GM21423 (cell line): ENCODE results near the gene PDLIM4.

Experiments used
- ATAC-seq: cut with Tn5 transposase; IDR thresholded peaks from one replicate; pipeline ENCODE4 v1.9.1; 2021; ENCODE audit warnings: mild to moderate bottlenecking, moderate library complexity; ENCODE audit not compliant: unreplicated experiment

The PDLIM4 gene

DNA sequence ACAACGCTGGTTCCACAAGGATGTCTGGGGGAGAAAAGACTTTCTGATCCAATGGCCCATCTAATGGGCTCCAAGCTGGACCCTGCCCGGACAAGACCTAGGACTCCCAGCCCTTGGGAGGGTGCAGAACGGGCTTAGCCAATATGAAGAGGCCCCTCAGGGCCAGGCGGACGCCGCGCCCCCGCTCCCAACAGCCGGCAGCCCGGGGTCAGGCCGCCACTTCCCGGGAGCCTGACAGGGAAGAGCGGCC lies 30.3 kb upstream of the PDLIM4 start:
- ATAC-seq = no peak

DNA sequence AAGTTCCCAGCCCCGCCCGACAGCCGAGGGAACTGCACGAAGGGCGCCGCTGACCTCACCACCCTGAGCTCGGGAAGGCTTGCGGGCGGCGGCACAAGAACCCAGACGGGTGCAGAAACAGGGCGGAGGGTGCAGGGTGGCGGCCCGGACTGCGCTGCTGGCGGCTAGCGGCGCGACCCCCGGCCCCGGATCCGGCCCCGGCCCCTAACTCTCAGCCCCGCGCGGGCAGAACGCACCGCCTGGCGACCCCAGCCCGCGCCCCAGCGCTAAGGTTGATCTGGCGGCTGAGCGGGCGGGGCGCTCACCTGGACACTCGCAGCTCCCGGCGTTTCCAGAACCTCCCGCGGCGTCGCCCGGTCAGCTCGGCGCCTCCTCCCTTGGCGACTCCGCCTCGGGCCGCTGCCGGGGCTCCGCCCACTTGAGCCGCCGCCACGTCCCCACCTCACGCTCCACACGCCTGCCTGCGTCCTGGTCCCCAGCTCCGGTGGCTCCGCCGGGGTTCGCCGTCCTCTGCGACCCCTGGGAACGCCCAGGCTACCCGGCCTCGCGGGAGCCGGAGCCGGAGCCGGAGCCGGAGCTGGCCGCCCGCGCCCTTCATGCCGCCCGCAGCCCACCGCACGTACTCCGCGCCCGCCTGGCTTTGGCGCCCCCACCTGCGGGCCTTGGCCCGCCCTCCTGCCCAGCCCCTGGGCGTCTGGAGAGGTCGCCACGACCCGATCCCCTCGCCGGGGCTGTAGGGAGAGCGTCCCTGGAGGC lies 29.8 kb upstream of the PDLIM4 start, which contains the start of gene P4HA2:
P4HA2 (minus strand) TSS at position 369 of the 756 bp plus-strand sequence. CDS start 9,227 bp downstream, outside the sequence.
- peak; percentile 92 for ATAC-seq

DNA sequence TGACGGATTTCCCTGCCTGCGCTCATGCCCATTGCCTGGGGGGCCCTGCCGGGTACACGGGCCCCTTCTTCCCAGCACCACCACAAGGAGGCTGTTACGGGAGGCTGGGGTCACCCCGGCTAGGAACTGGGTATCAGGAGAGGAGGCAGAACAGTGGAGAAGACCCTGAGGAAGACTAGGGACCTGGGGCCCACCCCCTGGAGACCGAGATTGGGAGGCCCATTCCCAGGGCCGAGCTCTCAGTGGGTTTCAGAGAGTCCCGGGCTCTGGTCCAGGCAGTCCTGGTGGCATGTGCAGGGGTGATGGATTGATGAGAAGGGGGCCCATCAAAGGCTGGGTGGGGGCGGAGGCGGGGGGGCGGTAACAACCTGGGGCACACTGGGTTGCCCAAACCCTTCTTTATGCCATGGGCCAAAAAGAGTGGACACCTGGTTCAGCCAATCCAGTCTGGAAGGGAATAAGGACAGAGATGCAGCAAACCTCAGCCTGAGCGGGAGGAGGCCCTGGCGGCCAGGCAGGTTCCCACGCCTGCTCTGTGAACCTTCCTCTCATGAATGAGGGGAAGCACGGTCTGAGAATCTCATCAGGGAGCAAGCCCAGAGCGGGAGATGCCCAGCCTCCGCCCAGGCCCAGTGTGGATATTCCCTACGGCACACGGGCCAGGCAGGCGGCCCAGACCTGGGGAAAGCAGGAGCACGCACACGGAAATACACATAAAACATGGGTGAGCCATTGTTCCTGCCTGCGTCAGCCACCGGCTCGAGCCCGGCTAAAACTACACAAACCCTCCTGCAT lies 29.1 kb upstream of the PDLIM4 start:
- ATAC-seq = no peak

DNA sequence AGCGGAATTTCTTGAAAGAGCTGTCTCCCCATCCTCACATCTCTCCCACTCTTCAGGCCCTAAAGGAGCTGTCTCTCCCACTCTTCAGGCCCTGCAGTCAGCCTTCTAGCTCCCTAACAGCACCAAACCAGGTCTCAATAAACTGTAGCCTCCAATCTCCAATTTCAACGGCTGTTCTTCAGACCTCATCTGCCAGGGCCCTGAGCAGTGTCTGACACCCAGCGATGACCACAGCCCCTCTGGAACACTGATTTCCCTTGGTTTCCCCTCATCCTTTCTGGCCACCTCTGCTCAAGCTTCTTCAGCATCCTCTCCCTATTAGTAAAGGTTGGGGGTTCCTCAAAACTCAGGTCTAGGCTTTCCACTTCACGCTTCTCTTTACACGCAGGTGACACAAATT lies 28.3 kb upstream of the PDLIM4 start:
- ATAC-seq = no peak

DNA sequence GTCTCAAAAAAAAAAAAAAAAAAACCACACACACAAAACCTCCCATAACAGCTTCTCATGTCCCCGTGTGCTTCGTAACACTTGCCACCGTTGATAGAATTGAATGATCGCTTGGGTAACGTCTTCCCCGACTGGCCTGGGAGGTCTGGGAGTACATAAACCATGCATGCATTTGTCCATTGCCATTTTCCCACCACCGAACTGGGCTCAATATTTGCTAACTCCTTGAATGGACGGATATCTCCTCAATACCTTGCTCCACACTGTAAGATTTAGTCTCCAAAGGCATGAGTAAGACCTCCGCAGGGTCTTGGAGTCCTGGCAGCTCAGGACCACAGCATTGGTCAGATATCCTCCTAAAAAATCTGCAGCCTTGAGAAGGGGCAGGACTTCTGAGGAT lies 26.6 kb upstream of the PDLIM4 start:
- no peak for ATAC-seq

DNA sequence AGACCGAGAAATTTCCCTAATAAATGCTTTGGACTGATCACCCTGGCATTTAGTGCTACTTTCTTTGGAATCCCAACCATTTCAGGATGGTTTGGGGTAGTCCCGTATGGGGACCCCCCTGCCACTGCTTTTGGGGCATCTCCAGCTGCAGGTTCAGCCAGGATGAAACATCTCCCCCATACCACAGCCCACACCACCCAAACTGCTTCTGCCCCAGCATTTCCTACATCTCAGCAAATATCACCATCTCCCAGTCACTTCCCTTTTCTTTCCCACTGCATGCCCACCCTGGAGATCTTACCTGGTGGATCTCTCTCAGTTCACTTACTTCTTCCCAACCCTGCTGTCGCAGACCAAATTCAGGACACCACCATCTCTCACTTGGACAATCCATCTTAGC lies 25.0 kb upstream of the PDLIM4 start:
- no peak for ATAC-seq

DNA sequence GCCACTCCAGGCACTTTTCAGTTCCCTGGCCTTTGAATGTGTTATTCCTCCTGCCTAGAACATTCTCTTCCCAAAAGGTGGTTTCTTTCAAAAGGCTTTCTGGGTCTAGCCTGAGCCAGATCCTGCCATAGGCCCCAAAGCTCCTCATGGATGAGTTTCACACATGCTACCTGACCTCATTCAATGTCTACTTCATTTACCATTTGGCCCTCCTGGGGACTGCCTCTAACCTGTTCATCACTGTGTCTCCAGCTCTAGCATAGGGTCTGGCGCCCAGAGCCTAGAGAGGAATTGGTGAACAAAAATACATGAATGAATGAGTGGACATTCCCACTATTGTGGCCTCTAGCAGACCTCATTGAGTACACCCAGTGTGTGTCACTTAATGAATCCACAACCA lies 24.4 kb upstream of the PDLIM4 start:
- no peak for ATAC-seq

DNA sequence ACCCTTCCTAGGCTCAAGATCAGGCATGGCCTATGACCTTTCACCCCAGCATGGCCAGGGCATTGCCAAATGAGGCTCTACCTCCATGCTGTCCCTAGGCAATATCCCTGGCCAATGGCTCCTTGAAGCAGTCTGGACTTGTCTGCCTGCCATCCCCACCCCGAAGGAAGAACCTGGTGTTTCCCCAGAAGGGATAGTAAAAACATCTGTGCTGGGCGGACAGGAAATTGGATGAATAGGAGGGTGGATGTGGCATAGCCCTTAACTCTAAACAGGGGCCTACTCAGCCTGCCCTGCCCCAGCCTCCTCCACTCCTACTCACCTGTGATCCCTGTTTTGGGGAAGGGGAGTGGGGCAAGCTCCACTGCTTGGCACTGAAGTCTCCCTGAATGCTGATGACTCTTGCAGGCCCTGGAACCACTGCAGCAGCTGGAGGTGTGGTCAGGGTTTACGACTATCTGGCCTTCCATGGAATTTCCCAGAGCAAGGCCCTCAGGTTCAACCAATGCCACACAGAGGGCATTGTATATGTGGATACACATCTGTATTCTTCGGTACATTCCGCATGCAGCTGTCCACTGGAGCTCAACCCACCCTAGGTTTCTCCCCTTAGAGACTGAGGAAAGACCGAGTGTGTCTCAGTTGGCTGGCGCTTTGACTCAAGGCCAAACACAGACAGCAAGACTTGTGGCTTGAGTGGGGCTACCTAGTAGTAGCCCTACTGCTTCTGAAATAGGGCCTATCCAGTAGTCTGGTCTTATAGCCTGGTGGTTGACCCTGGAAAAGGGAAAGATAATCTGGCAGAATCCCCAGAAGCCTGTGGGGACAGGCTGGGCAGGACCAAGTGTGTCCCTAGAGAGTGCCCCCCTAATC lies 23.4 kb upstream of the PDLIM4 start:
- no peak for ATAC-seq

DNA sequence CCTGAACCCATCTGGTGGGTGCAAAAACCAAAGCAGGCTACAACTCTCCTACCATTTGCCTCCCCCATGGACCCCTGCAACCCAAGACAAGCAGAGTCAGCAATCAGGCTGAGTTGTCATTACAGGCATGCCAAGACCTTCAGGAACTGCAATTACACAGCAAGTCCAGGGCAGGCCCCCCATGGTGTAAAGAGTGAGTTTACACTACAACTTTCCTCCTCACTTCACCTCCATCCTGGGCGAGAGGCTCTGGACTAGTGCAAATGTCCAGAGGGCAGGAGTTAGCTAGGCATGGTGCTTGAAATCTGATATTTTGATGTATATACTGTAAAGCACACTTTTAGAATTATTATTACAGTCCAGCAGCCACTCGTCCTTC lies 22.8 kb upstream of the PDLIM4 start:
- no peak for ATAC-seq

DNA sequence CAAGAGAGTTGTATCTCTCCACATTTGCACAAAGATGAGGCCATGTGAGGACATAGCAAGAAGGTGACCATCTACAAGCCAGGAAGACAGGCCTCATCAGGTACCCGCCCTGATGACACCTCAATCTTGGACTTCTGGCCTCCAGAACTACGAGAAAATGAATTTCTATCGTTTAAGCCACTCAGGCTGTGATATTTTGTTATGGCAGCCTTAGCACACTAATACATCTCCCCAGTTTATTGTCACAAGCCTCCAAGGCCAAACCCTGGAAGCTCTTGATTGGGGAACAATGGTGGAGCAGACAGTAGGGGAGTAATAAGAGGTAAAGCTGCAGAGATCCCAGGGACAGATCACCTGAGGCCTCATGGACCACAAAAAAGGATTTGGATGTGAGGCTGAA lies 22.2 kb upstream of the PDLIM4 start:
- ATAC-seq = no peak

DNA sequence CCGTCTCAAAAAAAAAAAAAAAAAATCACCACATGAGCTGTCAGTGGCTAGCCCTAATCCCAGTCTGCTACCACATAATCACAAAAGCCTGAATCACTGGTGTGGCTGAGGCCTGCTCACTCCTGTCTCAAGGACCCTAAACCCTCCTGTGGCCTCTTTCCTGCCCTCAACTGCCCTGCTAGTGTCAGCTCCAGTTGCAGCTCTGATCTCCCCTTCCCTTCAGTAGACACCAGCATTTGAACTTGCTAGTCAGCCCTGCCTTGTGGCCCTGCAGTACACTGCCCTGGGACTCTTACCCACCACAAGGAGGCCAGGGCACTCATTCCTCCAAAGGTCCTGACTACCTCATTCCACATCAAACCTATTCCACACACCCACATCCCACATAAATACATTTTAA lies 20.4 kb upstream of the PDLIM4 start:
- ATAC-seq = no peak

DNA sequence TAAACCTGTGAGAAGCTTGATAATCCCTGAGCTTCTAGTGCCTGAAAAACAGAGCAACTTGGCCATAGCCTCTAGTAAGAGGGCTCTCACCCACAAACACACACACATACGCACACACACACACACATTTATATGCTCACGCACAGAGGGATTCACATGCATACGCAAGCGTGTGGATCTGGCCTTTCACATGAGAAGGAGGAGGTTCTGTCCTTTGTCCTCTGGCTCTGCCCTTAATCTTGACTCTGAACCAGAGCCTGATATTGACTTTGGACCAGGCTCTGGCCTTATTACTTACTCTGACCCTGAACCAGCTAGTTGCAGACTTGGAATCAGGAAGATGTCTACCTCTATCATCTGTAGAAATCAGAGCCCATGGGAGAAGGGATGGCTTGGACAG lies 19.8 kb upstream of the PDLIM4 start:
- ATAC-seq = no peak

DNA sequence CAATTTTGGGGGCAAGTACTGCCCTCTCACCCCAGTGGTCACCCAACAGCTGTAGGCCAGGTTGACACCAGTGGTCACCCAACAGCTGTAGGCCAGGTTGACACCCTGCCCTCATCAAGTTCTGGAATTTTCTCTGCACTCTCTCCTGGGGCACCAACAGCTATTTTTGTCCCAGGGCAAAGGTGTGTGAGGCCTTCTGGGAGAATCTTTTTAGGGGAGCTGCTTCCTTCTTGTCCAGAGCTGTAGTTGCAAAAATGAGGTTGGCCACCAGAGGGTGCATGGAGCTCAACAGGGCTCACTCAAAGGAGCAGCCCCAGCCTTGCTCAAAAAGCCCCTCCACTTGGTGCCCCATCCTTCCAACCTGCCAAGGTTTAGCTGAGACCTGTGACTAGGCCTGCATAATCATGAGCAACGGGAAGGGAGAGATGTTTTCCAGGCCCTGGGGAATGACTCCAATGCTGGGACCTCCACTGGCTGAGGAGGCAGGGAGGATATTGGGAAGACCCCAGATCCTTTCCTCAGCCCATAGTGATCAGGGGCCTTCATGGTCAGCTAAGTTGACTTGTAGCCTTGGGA lies 19.2 kb upstream of the PDLIM4 start:
- peak; percentile 59 for ATAC-seq

DNA sequence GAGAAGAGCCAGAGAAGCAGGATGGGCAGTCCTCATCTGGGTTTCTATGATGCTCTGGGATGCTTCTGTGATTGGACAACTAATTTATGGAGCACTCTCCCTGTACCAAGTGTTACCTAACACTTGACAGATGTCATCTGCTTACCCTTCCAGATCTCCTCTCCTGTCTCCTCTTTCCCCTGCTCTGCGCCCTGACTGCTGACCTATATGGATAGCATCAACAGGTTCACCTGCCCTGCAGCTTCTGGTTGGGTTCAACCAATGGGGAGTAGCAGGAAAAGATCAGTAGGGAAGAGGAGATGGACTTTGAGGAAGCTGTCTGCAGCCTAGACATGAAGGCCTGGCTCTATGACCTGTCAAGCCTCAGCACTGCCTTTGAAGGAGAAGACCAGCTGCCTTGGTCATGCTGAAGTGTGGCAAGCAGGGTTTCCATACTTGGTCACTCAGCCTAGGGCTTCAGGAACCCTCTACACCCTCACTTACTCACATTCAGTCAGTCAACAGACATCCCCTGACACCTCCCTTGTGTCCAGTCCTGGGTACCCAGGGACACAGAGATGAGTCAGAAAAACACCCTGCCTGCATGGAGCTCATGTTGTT lies 18.5 kb upstream of the PDLIM4 start:
- no peak for ATAC-seq

DNA sequence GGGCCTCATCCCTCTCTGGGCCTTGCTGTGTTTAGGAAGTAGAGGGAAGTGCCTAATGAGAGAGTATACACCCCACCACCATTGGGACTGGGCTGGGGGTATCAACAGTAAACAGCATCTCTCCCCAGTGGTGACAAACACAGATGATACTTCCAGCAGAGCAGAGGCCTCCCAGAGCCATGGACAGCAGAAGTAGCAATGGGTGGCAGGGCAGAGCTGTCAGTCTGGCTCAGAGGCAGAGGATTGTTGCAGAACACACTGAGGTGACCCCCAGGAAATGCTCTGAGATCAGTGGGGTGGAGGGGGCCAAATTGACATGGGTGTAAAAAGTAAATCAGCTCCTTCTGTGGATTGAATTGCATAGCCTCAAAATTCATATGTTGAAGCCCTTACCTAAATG lies 17.7 kb upstream of the PDLIM4 start:
- no peak for ATAC-seq

DNA sequence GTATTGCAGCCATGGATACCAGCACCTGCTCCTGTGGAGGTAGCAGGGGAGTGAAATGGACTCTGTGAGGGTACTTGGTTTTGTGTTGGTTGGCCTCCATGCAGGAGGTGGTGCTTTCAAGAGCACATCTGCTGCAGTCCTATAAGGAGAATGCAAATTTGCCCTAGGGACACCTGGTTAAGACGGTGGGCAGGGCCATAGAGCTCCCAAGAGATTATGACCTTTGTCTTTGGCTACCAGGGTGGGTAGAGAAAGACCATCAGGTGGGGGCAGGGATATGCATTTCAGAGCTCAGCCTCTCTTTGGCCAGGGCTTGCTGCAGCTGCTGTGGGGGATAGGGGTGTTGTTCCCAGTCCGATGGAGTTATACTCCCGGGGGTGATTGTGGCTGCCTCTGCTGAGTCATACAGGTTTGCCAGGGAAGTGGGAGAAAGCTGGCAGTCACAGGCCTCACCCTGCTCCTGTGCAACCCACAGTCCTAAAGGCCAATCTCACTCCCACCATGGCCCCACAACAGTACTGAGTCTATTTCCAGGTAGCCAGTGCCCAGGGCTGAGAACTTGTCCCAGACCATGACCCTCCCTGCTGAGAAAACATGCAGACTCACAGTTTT lies 14.0 kb upstream of the PDLIM4 start:
- no peak for ATAC-seq

DNA sequence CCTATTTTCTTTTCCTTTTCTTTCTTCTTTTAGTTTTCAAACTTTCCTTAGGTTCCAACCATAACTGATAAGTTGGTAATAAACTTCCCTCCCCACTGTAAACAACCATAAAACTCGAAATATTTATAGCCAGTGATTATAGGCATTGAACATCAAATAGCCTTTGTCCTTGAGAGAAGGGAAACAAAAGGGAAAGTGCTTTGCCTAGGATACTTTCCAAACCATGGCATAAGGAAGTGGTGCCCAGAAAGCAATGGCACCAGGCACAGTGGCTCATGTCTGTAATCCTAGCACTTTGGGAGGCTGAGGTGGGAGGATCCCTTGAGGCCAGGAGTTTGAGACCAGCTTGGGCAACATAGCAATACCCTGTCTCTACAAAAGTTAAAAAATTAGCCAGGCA lies 11.9 kb upstream of the PDLIM4 start:
- ATAC-seq = no peak

DNA sequence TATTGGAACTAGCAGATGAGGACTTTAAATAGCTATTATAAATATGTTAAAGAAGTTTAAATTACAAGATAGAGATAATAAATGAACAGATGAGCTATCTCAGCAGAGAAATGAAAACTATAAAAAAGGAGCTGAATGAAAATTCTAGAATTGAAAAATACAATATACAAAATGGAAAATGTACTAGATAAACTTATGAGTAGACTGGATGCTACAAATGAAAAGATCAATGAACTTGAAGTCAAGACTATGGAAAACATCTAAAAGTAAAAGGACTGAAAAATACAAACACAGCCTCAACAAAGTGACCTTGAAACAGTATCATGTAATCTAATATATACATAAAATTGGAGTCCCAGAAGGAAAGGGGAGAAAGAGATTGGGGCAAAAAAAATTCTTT lies 10.7 kb upstream of the PDLIM4 start:
- no peak for ATAC-seq

DNA sequence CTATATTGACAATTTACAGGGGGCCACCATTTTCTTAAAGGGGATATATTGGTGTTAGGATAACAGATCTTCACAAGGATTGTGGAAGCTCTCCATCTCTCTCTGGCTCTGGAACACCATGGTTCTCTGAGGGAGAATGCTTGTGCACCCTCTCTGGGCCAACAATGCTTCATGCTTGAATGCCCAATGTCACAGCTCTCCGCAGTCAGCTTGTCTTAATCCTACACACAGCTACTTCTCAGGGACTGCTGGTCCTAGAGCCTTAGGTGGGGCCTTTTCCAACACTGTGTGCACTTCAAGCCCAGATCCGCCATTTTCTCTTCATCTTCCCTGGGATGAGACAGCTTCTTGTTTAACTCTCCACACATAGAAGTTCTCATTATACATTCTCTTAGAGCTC lies 6.9 kb upstream of the PDLIM4 start:
- ATAC-seq = no peak

DNA sequence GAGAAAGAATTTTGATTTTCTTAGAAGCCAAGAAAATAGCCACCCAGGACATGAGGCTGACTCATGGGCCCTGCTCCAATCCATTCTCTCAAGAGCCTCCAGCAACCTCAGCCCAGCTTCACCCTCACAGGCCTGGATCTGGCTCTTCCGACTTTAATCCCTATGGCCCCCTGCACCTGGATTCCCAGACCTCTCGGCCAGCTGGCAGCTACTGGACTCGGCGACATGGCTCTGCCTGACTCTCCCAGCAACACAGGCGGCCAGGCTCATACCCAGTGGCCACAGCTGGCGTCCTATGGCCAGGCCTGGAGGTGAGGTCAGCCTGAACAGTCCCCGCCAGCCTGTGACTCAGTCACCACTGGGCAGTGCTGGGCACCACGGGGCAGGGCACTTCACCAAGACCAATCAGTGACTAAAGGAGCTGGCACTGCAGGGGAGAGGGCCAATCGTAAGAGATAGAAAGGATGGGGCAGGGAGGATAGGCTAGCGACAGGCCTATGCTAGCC lies 6.2 kb upstream of the PDLIM4 start:
- no peak for ATAC-seq
